ENCODE results near the gene GIGYF2.

DNA sequence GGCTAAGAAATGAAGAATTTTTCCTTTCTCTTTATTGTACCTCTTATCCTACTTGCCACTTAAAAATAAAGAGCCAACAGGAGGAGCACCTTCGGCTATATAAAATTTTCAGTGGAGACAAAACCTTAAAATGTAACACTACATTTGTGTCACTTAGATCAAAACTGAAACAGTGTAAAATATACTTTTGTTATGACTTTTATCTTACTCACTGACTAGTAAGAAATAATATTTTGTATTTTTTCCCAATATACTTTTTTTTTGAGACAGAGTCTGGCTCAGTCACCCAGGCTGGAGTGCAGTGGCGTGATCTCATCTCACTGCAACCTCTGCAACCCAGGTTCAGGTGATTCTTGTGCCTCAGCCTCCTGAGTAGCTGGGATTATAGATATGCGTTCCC, 50.9 kb downstream of the GIGYF2 start:
- TF ChIP-seq, protein P1, sequence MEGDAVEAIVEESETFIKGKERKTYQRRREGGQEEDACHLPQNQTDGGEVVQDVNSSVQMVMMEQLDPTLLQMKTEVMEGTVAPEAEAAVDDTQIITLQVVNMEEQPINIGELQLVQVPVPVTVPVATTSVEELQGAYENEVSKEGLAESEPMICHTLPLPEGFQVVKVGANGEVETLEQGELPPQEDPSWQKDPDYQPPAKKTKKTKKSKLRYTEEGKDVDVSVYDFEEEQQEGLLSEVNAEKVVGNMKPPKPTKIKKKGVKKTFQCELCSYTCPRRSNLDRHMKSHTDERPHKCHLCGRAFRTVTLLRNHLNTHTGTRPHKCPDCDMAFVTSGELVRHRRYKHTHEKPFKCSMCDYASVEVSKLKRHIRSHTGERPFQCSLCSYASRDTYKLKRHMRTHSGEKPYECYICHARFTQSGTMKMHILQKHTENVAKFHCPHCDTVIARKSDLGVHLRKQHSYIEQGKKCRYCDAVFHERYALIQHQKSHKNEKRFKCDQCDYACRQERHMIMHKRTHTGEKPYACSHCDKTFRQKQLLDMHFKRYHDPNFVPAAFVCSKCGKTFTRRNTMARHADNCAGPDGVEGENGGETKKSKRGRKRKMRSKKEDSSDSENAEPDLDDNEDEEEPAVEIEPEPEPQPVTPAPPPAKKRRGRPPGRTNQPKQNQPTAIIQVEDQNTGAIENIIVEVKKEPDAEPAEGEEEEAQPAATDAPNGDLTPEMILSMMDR (IDR thresholded peaks at IDR 0.05; ENCODE audit: poor library complexity): no peak
- TF ChIP-seq EZH2 (IDR thresholded peaks at IDR 0.05; ENCODE audit: borderline replicate concordance): no peak

Data from hepatocyte (in vitro differentiated cells).